ENCODE results near the gene GJC3. TPM values are rescaled to one million over a fixed set of nuclear protein-coding genes. Genes with fewer than 3 reads are reported as not detected.
"Not testable (repeated sequence)": the region's sequence is repeated elsewhere in the genome, so short reads cannot be mapped to it uniquely, and the experiment has no call there.

Gene GJC3
- total RNA-seq, 1 donor from 2014 or later: not detected

- no peak for TF ChIP-seq CTCF (IDR thresholded peaks at IDR 0.05; ENCODE audit: partially characterized antibody, unreplicated experiment)
- no peak for DNase-seq
- Mint-ChIP-seq H3K36me3 (ENCODE audit: unreplicated experiment) (no peaks in the 10 kb centered on the region), H3K27ac (ENCODE audit: unreplicated experiment) (no peak overlapping the region), H3K4me3 (ENCODE audit: unreplicated experiment) (no peak overlapping the region), H3K27me3 (ENCODE audit: unreplicated experiment) (no peaks in the 10 kb centered on the region), H3K4me1 (ENCODE audit: low read depth, unreplicated experiment) (no peaks in the 10 kb centered on the region), H3K9me3 (ENCODE audit: unreplicated experiment) (no peaks in the 10 kb centered on the region)
Observed at GRCh38 chr7:99943641-99944496, 14.4 kb upstream of the GJC3 start.

- H3K9me3 Mint-ChIP-seq (ENCODE audit: unreplicated experiment): peaks cover 4% of the 10 kb centered on the region
- TF ChIP-seq CTCF (IDR thresholded peaks at IDR 0.05; ENCODE audit: partially characterized antibody, unreplicated experiment): no peak
- H3K4me3 Mint-ChIP-seq (ENCODE audit: unreplicated experiment): no peak overlapping the region
Observed at GRCh38 chr7:99938296-99938695, 8.9 kb upstream of the GJC3 start.

GRCh38 chr7:99935009-99935408 lies 5.6 kb upstream of the GJC3 start:
- H3K27ac Mint-ChIP-seq (ENCODE audit: unreplicated experiment); H3K4me3 Mint-ChIP-seq (ENCODE audit: unreplicated experiment); H3K4me1 Mint-ChIP-seq (ENCODE audit: low read depth, unreplicated experiment); H3K36me3 Mint-ChIP-seq (ENCODE audit: unreplicated experiment); H3K9me3 Mint-ChIP-seq (ENCODE audit: unreplicated experiment); H3K27me3 Mint-ChIP-seq (ENCODE audit: unreplicated experiment); DNase-seq: not testable (repeated sequence)

More at GRCh38 chr7:99938296-99938695, 8.9 kb upstream of the GJC3 start:
- Mint-ChIP-seq H3K27me3 (ENCODE audit: unreplicated experiment) (no peaks in the 10 kb centered on the region), H3K27ac (ENCODE audit: unreplicated experiment) (no peak overlapping the region), H3K4me1 (ENCODE audit: low read depth, unreplicated experiment) (no peaks in the 10 kb centered on the region), H3K36me3 (ENCODE audit: unreplicated experiment) (no peaks in the 10 kb centered on the region)
- DNase-seq: no peak

GRCh38 chr7:99930376-99930775 lies 956 bp upstream of the GJC3 start:
- TF ChIP-seq CTCF (IDR thresholded peaks at IDR 0.05; ENCODE audit: partially characterized antibody, unreplicated experiment): no peak
- H3K4me3 Mint-ChIP-seq (ENCODE audit: unreplicated experiment): peak overlapping the region; percentile 87
- peaks cover 6% of the 10 kb centered on the region for H3K4me1 Mint-ChIP-seq (ENCODE audit: low read depth, unreplicated experiment)
- H3K36me3 Mint-ChIP-seq (ENCODE audit: unreplicated experiment): no peaks in the 10 kb centered on the region
- H3K27ac Mint-ChIP-seq (ENCODE audit: unreplicated experiment): no peak overlapping the region
- DNase-seq: no peak
- H3K9me3 Mint-ChIP-seq (ENCODE audit: unreplicated experiment): peaks cover 4% of the 10 kb centered on the region
- H3K27me3 Mint-ChIP-seq (ENCODE audit: unreplicated experiment): no peaks in the 10 kb centered on the region

GRCh38 chr7:99929730-99930053 lies 272 bp upstream of the GJC3 start:
- no peak for TF ChIP-seq CTCF (IDR thresholded peaks at IDR 0.05; ENCODE audit: partially characterized antibody, unreplicated experiment)
- H3K27ac Mint-ChIP-seq (ENCODE audit: unreplicated experiment): peak overlapping the region; percentile 80
- no peak for DNase-seq
- peaks cover 1% of the 10 kb centered on the region for H3K27me3 Mint-ChIP-seq (ENCODE audit: unreplicated experiment)
- peaks cover 4% of the 10 kb centered on the region for H3K9me3 Mint-ChIP-seq (ENCODE audit: unreplicated experiment)
- H3K36me3 Mint-ChIP-seq (ENCODE audit: unreplicated experiment): no peaks in the 10 kb centered on the region
- H3K4me3 Mint-ChIP-seq (ENCODE audit: unreplicated experiment): peak overlapping the region; percentile 87
- peaks cover 6% of the 10 kb centered on the region for H3K4me1 Mint-ChIP-seq (ENCODE audit: low read depth, unreplicated experiment)
